A375 (cell line): ENCODE data around the gene CD28. TPM values are rescaled to one million over a fixed set of nuclear protein-coding genes. Genes with fewer than 3 reads are reported as not detected.

Experiments
- small RNA-seq: library from RNA; depleted of rRNA; stranded (forward); fragments of <200 nt; gene quantifications from one replicate; pipeline ENCODE3, GENCODE V24; 2014
- total RNA-seq: library from RNA; depleted of rRNA; stranded (reverse); fragments of >200 nt; shearing (Covaris generic); gene quantifications from 2 replicates; pipeline ENCODE4 v1.2.3, GENCODE V29; 2014; rRNA removed

Gene CD28
- total RNA-seq, result 0.19 and 0.80 TPM in 2 replicates

GRCh38 chr2:203706403-203706802, at the start of gene CD28:
CD28 (plus strand) TSS chr2:203706639; CDS start chr2:203706697, 58 bp downstream.

Small RNA genes lying within 50 kb of the gene (small RNA-seq; reads per million reads assigned to genes)
- not detected for gene AC125238.1
- gene RNU6-474P, result not detected

Other genes with a start within 250 kb of the CD28 start
- gene RAPH1, start 171.3 kb upstream of the CD28 start, total RNA-seq, result 37.3 and 52.6 TPM in 2 replicates
- 0.83 and 2.7 TPM in 2 replicates for gene CTLA4, start 161.1 kb downstream of the CD28 start, total RNA-seq
- not detected in 2 replicates for gene ICOS, start 230.1 kb downstream of the CD28 start, total RNA-seq